HG02678 (cell line): Measurements from ENCODE around the gene ST6GALNAC3.

Experiments
- ATAC-seq: cut with Tn5 transposase; IDR thresholded peaks from one replicate; pipeline ENCODE4 v1.9.1; 2021; ENCODE audit warnings: mild to moderate bottlenecking, moderate library complexity; ENCODE audit not compliant: unreplicated experiment

The ST6GALNAC3 gene

GRCh38 chr1:76491737-76492136, 417.2 kb downstream of the ST6GALNAC3 start:
- no peak for ATAC-seq

GRCh38 chr1:76492752-76493430, 418.3 kb downstream of the ST6GALNAC3 start:
- no peak for ATAC-seq

- peak; percentile 91 for ATAC-seq
These were observed 420.3 kb downstream of the ST6GALNAC3 start for GRCh38 chr1:76494807-76495206.

GRCh38 chr1:76496871-76497270, 422.3 kb downstream of the ST6GALNAC3 start:
- ATAC-seq, result no peak

GRCh38 chr1:76500116-76500515, 425.6 kb downstream of the ST6GALNAC3 start:
- no peak for ATAC-seq

- no peak for ATAC-seq
These were observed 426.6 kb downstream of the ST6GALNAC3 start for GRCh38 chr1:76501136-76501535.

GRCh38 chr1:76501586-76502219, 427.2 kb downstream of the ST6GALNAC3 start:
- ATAC-seq, result no peak

- ATAC-seq, result no peak
These were observed 428.6 kb downstream of the ST6GALNAC3 start for GRCh38 chr1:76503100-76503499.

- ATAC-seq, result no peak
These were observed 429.2 kb downstream of the ST6GALNAC3 start for GRCh38 chr1:76503736-76504135.

GRCh38 chr1:76507376-76507775, 432.8 kb downstream of the ST6GALNAC3 start:
- ATAC-seq, result no peak

- no peak for ATAC-seq
These were observed 434.3 kb downstream of the ST6GALNAC3 start for GRCh38 chr1:76508871-76509270.

GRCh38 chr1:76510672-76511557, 436.4 kb downstream of the ST6GALNAC3 start:
- ATAC-seq, result no peak

- no peak for ATAC-seq
These were observed 437.1 kb downstream of the ST6GALNAC3 start for GRCh38 chr1:76511558-76512179.

GRCh38 chr1:76530953-76531352, 456.4 kb downstream of the ST6GALNAC3 start:
- no peak for ATAC-seq

- ATAC-seq, result no peak
These were observed 467.1 kb downstream of the ST6GALNAC3 start for GRCh38 chr1:76541618-76542017.

GRCh38 chr1:76542359-76542758, 467.8 kb downstream of the ST6GALNAC3 start:
- ATAC-seq, result no peak

GRCh38 chr1:76543495-76543894, 468.9 kb downstream of the ST6GALNAC3 start:
- no peak for ATAC-seq

GRCh38 chr1:76546354-76546933, 471.9 kb downstream of the ST6GALNAC3 start:
- no peak for ATAC-seq

GRCh38 chr1:76547916-76548315, 473.4 kb downstream of the ST6GALNAC3 start:
- no peak for ATAC-seq

- no peak for ATAC-seq
These were observed 474.1 kb downstream of the ST6GALNAC3 start for GRCh38 chr1:76548513-76549100.
